Measurements from ENCODE around the gene ZFAND6.
"Not testable (repeated sequence)": the region's sequence is repeated elsewhere in the genome, so short reads cannot be mapped to it uniquely, and the experiment has no call there.

Gene ZFAND6

DNA sequence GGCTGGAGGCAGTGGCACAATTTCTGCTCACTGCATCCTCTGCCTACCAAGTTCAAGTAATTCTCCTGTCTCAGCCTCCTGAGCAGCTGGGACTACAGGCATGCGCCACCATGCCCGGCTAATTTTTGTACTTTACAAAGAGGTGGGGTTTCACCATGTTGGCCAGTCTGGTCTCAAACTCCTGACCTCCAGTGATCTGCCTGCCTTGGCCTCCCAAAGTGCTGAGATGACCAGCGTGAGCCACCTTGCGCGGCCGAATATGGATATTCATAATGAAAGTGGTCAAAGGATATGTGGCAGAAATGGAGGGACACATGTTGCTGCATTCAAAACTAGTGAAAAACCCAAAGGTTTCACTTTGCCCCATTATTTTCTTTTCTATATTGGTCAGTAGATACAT is 40.2 kb downstream of the ZFAND6 start:
- not testable (repeated sequence) for DNase-seq

DNA sequence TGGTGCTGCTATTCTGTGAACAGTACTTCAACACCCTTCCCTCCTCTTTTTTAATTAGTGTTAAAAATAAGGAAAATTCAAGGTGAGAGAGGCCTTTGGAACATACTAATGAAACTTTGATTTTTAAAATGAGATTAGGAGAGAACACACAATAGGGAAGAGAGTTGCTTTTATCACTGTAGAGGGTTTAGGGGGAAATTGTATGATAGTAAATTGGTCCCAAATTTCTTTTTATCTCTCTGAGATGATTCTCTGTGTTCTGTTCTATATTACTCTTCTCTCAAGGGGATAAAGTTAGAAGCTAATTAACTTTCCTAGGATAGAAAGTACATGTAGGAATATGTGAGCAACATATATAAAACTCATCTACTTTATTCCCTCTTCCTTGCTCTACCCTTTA is 40.8 kb downstream of the ZFAND6 start:
- no peak for DNase-seq

DNA sequence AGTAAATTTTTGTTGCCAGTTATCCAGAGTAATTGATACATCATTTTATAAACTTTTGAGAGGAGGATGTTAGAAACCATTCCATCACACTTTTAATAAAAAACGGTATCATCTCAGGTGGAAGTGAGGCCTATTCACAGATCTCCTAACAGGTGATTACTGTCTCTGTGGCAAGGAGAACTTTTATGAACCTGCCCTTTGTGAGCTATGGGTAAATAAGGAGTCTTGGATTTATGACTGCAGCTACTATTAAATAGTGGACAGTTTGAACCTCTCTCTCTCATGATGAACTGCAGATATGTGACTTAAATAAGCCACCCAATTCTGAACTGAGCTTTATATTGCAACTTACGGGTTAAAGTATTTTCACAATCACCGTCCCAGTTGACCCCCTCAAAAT is 45.7 kb downstream of the ZFAND6 start:
- no peak for DNase-seq

DNA sequence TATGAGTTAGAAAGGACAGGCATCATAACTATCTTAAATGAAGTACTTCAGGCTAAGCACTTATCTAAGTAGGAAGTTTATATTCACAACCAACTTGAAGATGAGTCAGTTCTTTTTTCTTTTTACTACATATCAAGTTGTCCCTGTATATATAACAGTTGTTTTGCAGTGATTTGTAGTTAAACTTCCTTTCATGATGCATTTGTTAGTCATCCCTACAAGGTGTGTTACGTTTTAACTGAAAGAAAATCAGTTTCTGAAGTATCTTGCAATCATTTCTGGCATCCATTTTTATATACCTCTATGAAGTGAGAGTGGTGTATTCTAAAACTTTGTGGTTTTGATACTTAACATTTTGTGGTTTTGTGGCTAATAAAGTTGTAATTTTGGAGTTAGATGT is 46.1 kb downstream of the ZFAND6 start:
- no peak for DNase-seq

DNA sequence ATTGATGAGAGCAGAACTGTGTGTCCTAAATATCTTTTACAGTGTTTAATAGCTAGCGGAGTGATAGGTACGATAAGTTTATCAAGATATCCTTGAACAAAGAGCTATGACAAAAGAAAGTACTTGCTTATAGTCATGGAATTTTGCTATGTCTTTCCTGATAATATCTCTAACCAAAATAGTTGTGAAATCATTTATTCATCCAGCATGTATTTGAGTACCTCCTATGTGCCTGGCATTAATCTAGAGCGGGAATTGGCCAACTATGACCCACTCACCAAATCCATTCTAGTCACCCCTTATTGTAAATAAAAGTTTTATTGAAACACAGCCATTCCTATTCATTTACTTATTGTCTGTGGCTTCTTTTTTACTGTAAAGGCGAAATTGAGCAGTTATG is 46.6 kb downstream of the ZFAND6 start:
- no peak for DNase-seq

DNA sequence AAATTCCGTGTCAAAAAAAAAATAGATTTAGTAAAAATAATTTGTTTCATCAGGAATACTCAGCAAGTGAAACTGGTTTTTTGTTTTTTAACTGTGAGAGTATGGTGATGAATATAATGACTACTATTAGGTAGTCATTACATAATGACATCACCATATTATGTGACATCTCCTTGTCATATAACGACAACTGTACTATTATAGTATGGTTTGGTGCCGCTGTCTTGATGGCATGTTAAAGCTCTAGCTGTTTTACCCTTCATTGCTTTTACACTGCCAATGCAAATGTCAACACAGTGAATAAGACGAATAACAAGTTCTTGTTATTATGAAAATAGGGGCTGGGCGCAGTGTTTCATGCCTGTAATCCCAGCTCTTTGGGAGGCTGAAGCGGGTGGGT is 47.7 kb downstream of the ZFAND6 start:
- DNase-seq = no peak

DNA sequence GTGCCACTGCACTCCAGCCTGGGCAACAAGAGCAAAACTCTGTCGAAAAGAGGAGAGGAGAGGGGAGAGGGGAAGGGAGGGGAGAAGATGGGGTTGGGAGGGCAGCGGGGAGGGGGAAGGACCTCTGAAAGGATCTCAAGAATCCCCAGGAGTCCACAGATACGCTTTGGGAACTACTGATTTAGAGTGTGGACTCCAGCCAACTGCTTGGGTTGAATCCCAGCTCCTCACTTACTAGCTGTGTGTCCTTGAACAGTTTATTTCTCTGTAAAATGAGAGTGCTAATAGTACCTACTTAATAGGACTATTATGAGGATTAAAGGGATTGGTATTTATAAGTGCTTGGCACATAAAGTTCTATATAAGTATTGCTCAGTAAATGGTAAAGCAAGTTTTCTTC is 48.3 kb downstream of the ZFAND6 start:
- no peak for DNase-seq

DNA sequence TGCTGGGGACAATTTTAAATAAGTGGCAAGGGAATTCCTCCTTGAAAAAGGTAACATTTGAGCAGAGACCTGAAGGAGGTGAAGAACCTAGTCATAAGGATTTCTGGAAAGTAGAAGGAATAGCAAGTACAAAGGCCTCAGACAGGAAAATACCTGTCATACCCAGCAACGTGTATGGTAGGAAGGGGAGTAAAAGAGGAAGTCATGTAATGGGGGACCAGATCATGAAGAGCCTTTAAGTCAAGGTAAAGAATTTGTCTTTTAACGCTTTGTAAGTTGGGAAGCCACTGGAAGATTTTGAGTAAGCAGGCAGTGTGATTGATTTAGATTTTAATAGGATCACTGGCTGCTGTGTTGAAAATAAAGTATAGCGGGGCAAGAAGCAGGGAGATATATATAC is 49.9 kb downstream of the ZFAND6 start:
- no peak for DNase-seq

DNA sequence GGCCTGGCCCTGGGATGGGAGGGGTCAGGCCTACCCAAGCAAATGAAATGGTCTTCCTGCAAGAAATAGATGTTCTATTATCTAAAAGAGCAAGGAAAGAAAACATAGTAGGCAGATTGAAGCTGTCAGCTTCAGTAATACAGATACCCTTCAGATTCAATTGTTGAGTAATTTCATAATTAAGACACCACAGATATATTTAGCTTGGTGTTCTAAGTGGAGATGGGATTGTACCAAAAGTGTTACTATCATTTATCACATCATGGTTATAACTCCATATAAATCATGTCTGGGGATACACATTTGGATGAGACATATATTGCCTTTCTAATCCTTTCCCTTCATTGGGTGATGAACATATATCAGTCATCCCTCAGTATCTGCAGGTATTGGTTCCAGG is 51.4 kb downstream of the ZFAND6 start:
- DNase-seq = no peak

DNA sequence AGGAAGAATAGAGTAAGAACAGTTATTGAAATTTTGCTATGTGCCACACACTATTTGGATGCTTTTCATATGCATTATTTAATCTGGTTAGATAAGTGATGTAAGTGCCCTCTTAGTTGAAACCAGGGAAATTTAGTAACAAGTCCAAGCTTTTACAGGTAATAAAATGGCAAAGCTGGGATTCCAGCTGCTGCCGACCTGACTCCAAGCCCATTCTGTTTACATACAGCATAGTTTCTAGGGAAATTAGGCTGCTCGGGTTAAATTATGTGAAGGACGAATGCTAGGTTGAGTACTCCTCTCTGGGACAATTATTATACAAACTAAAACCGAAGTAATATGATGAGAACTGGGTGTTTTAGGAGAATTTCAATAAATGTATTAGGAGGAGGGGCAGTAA is 54.6 kb downstream of the ZFAND6 start:
- no peak for DNase-seq

DNA sequence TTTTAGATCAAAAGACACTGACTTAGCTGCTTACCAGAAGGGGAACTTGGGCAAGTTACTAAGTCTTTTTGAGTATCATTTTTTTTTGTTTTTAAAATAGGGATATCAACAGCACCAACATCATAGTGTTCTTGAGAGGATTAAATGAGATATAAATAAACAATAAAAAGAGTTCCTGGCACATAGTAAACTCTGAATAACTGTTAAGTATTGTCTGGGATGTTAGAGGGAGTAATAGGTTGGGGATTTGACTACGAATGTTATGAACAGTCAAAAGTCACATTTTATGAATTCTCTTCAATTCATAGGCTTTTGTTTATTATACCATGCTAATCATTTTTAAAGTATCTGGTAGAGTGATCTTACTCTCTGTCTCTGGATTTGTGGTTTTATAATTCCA is 55.5 kb downstream of the ZFAND6 start:
- no peak for DNase-seq

DNA sequence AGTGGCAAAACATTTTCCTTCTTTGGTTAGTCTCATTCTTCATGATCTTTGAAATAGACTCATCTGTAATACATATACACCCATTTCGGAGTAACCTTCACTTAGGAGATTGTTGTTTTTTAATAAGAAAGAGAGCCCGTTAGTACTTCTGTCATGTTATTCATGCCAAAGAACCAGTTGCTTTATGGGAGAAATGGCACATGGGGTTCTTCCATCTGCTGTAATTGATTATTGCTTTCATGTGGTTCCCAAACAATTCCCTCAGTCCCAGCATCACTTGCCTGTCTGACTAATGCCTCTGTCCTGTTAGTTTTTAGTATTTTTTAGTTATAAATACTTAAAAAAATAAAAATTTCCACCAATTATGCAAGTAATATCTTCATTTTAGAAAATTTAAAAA is 59.5 kb downstream of the ZFAND6 start:
- DNase-seq = no peak

DNA sequence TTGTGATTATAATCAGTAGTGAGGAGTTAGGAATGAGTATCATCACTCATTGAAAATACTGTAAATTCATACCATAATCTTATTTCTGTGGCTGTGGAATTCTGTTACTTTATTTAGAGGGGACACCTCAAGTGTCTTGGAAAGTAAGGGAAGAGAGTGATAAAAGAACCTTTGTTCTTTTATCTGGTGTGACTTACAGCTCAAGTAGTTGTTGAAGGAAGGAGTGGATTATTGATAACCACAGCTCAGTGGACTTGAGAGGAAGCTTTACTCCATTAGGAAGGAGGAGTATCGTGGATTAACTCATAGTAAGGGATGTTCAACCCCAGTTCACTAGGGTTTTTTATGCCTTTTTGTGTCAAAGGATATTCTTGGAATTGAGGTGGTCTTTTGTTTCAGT is 61.2 kb downstream of the ZFAND6 start:
- no peak for DNase-seq

DNA sequence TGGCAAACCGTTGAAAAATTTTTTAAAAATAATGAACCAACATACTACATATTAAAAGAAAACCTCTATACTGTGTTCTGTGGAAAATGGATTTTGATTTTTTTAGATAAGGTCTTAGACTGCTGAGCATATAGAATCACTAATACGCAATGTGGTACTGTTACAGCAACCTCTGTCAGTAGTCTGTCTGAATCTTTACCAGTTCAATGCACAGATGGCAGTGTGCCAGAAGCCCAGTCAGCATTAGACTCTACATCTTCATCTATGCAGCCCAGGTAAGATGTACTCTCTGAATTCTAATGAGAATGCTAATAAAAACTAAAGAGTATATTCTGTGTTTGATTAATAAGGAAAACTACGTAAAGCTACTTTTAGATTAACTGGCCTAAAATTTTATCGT is 62.1 kb downstream of the ZFAND6 start:
- DNase-seq = no peak

DNA sequence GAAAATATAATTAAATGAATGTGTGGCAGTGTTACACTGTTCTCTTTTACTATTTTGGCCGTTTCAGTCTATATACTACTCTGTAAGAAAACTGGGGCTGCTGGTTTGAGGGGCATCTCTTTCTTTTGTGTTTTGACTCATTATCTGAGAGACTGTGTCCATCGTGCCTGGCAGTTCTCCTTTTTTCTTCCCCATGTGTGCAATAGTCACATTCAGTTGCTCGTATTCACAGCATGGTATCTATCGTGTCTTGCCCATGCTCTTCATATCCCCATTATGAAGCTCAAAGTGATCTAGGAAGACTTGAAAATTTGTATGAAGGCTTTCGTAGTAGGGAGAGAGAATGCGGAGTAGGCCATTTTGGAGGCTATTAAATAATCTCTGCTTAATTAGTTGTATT is 63.6 kb downstream of the ZFAND6 start:
- DNase-seq = no peak

DNA sequence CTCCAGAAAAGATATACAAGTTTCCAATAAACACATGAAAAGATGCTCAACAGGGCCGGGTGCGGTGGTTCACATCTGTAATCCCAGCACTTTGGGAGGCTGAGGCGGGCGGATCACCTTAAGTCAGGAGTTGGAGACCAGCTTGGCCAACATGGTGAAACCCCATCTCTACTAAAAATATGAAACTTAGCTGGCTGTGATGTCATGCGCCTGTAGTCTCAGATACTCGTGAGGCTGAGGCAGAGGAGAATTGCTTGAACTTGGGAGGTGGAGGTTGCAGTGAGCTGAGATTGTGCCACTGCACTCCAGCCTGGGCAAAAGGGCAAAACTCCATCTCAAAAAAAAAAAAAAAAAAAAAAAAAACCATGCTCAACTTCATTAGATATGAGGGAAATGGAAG is 67.8 kb downstream of the ZFAND6 start:
- DNase-seq = not testable (repeated sequence)

DNA sequence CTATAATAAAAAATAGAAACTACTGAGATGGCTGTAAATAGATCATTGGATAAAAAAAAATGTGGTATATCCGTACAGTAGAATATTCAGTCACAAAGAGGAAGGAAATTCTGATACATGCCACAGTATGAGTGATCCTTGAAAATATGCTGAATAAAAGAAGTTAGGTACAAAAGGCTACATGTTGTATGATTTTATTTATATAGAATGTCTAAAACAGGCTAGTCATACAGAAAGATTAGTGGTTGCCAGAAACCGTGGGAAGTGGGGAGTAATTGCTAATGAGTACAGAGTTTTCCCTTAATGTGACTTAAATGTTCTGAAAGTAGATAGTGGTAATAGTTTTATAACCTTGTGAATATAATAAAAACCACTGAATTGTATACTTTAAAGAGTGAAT is 68.4 kb downstream of the ZFAND6 start:
- no peak for DNase-seq

DNA sequence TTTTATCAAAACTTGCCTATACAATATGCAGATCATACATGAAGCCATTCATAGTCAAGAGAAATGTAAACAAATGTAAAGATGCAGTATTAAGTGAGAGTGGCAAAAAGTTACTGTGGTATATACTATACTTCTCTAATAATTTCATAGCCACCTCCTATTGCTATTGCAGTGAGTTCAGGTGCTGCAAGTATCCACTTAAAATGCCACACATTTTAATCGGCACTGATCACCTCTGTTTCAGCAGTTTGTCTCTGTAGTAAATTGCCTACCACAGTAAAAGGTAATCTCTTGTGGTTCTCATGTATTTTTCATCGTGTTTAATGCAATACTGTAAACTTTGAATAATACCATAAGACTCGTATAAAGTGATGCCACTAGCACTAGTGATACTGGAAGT is 72.9 kb downstream of the ZFAND6 start:
- no peak for DNase-seq

DNA sequence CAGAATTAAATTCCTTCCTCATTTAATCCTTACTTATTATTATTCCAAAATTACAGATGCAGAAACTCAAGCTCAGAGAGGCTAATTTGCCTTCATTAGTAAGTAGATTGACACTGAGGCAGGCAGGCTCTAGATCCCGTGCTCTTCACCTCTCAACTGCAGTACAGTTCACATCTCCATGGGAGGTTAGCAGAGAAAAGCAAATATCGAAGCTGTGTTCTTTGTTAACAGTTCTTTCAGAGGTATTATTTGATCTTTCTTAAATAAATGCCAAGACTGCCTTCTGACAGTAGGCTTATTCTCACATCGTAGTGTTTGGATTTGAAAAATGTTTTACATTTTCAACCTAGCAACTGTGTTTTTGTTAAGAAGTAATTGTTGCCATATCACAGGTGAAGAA is 77.4 kb downstream of the ZFAND6 start:
- DNase-seq = no peak

DNA sequence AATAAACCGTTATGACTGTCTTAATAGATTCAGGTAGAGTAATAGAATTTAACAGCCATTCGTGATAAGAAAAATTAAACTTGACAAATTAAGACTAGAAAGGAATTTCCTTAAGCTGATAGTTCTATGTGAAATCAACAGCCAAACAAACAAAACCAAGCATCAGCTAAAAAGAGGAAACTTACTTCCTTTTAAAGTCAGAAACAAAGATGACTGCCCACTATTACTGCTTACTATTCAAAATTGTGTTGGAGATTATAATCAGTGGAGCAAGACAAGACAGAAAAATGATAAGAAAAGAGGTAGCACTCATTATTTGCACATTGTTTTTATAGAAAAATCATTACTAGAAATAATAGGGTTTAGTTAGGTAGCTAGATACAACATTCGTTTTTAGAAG is 79.5 kb downstream of the ZFAND6 start:
- no peak for DNase-seq

DNA sequence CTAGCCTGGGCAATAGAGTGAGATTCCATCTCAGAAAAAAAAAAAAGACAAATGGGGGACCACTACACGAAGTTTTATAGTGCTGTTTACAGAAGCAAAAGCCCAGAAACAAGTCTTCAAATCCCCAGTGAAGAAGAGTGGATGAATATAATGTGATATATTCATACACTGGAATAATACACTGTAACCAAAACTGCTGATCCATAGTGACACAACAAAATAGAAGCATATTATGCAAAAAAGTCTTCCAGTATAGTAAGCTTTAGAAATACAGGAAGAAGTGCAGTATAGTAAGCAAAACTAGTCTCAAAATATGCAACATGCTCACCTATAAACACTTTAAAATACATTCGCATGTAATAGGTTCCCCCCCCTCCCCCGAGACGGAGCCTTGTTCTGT is 81.4 kb downstream of the ZFAND6 start:
- DNase-seq = no peak

DNA sequence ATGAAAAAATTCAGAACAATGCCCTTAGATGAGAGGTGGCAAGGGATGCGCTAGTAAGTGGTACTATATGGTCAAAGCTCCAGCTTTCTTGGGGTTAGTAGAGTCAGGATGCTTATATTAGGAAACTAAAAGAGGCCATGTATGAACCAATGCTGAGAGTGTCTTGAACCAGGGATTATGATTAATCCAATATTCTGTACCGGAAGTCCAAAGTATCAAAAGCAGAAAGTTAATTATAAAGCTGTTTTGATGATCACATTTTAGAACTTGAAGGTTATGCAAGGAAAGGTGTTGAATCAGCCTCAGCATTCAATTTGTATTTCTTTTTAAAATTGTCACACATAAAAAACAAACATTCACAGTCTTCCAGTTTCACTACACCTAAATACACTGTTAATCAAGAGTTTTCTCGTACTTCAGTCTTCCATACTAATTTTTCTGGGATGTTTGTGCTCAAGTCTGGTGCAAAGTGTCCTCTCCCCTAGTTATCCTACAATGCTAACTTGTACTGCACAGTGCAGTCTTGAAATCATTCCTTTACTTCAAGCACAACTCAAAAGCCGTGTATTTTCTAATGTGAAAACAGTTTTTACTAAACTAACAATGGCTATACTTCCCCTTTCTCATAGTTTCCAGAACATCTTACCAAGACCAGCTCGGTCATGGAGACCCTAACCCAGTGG is 82.6 kb downstream of the ZFAND6 start:
- no peak for DNase-seq

DNA sequence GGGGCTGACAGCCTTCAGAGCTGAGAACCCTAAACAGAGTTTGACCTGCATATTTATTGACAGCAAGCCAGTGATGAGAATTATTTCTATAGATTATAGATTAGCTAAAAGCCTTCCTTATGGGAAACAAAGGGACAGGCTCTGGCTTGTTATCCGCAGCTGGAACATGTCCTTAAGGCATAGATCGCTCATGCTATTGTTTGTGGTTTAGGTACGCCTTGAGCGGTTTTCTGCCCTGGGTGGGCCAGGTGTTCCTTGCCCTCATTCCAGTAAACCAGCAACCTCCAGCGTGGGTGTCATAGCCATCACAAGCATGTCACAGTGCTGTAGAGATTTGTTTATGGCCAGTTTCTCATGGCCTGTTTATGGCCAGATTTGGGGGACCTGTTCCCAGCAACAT is 83.2 kb downstream of the ZFAND6 start:
- DNase-seq = no peak

DNA sequence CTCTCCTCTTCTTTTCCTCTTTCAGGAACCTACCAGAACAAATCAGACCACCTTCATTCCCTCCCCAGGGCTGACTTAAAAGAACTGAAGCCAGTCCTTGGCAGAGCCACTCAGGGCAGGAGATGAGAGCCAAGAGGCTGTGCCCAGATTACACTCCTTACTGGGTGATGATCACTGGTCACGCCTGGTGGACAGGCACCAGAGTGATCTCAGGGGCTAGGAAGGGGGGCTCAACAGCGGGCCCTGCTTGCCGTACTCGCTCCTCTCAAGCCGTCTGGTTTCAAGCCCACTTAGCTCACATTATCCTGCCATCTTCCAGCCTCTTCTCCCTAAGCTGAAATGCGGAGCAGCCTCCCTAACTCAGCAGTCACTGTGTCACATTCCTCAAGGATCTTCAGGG is 91.7 kb downstream of the ZFAND6 start:
- no peak for DNase-seq

DNA sequence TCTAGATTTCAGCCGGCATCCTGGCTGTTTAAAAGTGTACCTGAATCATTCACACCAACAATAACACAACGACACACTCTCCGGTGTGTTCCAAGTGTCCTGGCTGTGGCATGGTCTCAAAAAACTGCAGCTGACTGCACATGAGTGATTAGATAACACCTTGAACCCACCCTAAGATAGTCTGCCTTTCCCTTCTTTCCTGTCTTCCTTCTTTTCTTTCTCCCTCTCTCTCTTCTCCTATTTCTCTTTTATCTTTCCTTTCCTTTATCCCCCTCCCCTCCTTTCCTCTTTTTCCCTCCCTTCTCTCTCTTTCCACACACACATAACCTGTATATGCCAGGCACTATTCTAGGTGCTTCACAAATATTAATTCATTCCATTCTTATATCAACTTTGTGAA is 92.1 kb downstream of the ZFAND6 start:
- DNase-seq = no peak

All from NCI-H2081 treated with DMSO at 0.1 percent for 48 hours (cell line).